Measurements from ENCODE around the gene ADSL.

DNA sequence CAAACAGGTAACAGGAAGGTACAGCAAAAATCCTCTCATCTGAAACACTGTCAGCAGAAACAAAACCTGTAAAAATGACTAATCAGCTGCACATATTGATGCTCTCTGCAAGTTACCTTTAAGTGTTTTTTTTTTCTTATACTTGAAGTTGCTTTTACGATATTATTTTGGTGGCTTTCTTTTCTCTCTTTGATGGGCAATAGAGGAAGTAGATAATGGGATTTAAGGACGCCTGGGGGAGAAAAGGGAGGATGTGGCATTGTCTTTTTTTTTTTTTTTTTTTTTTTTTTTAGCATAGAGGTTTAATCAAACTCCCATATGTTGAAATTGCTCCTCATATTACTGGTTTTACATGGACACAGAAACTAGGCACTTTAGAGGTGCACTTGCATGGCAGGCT, 11.4 kb upstream of the ADSL start:
- TF ChIP-seq KLF10 (CRISPR knock-in tag; IDR thresholded peaks at IDR 0.05) (no peak), ARID2 (IDR thresholded peaks at IDR 0.05) (no peak), GABPA (tag; conservative IDR thresholded peaks at IDR 0.05; ENCODE audit: low read depth) (no peak), EP300 (IDR thresholded peaks at IDR 0.05; ENCODE audit: low read length) (no peak), ZC3H8 (IDR thresholded peaks at IDR 0.05) (no peak), MEF2D (tag; conservative IDR thresholded peaks at IDR 0.05; ENCODE audit: low read depth) (no peak), CBX1 (IDR thresholded peaks at IDR 0.05; ENCODE audit: low read depth) (no peak), ZKSCAN8 (CRISPR knock-in tag; IDR thresholded peaks at IDR 0.05) (no peak), ZNF57 (CRISPR knock-in tag; IDR thresholded peaks at IDR 0.05) (no peak), YY1 (IDR thresholded peaks at IDR 0.05; ENCODE audit: borderline replicate concordance in 1 of 3, control insufficient read depth in 1 of 3, extremely low read depth in 1 of 3, insufficient read depth in 3 of 3, insufficient read length in 1 of 3, insufficient replicate concordance in 2 of 3, low read depth in 1 of 3, low read length in 2 of 3) (no peak)
- TF ChIP-seq, protein P1, sequence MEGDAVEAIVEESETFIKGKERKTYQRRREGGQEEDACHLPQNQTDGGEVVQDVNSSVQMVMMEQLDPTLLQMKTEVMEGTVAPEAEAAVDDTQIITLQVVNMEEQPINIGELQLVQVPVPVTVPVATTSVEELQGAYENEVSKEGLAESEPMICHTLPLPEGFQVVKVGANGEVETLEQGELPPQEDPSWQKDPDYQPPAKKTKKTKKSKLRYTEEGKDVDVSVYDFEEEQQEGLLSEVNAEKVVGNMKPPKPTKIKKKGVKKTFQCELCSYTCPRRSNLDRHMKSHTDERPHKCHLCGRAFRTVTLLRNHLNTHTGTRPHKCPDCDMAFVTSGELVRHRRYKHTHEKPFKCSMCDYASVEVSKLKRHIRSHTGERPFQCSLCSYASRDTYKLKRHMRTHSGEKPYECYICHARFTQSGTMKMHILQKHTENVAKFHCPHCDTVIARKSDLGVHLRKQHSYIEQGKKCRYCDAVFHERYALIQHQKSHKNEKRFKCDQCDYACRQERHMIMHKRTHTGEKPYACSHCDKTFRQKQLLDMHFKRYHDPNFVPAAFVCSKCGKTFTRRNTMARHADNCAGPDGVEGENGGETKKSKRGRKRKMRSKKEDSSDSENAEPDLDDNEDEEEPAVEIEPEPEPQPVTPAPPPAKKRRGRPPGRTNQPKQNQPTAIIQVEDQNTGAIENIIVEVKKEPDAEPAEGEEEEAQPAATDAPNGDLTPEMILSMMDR (IDR thresholded peaks at IDR 0.05 in 2 of 3, conservative IDR thresholded peaks at IDR 0.05 in 1 of 3; ENCODE audit: insufficient read depth in 2 of 3, low read depth in 1 of 3, low read length in 3 of 3) = no peak
- TF ChIP-seq, protein P2, sequence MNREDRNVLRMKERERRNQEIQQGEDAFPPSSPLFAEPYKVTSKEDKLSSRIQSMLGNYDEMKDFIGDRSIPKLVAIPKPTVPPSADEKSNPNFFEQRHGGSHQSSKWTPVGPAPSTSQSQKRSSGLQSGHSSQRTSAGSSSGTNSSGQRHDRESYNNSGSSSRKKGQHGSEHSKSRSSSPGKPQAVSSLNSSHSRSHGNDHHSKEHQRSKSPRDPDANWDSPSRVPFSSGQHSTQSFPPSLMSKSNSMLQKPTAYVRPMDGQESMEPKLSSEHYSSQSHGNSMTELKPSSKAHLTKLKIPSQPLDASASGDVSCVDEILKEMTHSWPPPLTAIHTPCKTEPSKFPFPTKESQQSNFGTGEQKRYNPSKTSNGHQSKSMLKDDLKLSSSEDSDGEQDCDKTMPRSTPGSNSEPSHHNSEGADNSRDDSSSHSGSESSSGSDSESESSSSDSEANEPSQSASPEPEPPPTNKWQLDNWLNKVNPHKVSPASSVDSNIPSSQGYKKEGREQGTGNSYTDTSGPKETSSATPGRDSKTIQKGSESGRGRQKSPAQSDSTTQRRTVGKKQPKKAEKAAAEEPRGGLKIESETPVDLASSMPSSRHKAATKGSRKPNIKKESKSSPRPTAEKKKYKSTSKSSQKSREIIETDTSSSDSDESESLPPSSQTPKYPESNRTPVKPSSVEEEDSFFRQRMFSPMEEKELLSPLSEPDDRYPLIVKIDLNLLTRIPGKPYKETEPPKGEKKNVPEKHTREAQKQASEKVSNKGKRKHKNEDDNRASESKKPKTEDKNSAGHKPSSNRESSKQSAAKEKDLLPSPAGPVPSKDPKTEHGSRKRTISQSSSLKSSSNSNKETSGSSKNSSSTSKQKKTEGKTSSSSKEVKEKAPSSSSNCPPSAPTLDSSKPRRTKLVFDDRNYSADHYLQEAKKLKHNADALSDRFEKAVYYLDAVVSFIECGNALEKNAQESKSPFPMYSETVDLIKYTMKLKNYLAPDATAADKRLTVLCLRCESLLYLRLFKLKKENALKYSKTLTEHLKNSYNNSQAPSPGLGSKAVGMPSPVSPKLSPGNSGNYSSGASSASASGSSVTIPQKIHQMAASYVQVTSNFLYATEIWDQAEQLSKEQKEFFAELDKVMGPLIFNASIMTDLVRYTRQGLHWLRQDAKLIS (CRISPR knock-in tag; IDR thresholded peaks at IDR 0.05) = no peak
- TF ChIP-seq, protein P3, sequence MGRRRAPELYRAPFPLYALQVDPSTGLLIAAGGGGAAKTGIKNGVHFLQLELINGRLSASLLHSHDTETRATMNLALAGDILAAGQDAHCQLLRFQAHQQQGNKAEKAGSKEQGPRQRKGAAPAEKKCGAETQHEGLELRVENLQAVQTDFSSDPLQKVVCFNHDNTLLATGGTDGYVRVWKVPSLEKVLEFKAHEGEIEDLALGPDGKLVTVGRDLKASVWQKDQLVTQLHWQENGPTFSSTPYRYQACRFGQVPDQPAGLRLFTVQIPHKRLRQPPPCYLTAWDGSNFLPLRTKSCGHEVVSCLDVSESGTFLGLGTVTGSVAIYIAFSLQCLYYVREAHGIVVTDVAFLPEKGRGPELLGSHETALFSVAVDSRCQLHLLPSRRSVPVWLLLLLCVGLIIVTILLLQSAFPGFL (CRISPR knock-in tag; IDR thresholded peaks at IDR 0.05) = no peak
- TF ChIP-seq, protein P4, sequence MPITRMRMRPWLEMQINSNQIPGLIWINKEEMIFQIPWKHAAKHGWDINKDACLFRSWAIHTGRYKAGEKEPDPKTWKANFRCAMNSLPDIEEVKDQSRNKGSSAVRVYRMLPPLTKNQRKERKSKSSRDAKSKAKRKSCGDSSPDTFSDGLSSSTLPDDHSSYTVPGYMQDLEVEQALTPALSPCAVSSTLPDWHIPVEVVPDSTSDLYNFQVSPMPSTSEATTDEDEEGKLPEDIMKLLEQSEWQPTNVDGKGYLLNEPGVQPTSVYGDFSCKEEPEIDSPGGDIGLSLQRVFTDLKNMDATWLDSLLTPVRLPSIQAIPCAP (CRISPR knock-in tag; IDR thresholded peaks at IDR 0.05; ENCODE audit: borderline replicate concordance) = no peak

Data from K562 (cell line).